ENCODE measurements around the gene LCMT2.
"Not testable (repeated sequence)": the region's sequence is repeated elsewhere in the genome, so short reads cannot be mapped to it uniquely, and the experiment has no call there.

Gene LCMT2

DNA sequence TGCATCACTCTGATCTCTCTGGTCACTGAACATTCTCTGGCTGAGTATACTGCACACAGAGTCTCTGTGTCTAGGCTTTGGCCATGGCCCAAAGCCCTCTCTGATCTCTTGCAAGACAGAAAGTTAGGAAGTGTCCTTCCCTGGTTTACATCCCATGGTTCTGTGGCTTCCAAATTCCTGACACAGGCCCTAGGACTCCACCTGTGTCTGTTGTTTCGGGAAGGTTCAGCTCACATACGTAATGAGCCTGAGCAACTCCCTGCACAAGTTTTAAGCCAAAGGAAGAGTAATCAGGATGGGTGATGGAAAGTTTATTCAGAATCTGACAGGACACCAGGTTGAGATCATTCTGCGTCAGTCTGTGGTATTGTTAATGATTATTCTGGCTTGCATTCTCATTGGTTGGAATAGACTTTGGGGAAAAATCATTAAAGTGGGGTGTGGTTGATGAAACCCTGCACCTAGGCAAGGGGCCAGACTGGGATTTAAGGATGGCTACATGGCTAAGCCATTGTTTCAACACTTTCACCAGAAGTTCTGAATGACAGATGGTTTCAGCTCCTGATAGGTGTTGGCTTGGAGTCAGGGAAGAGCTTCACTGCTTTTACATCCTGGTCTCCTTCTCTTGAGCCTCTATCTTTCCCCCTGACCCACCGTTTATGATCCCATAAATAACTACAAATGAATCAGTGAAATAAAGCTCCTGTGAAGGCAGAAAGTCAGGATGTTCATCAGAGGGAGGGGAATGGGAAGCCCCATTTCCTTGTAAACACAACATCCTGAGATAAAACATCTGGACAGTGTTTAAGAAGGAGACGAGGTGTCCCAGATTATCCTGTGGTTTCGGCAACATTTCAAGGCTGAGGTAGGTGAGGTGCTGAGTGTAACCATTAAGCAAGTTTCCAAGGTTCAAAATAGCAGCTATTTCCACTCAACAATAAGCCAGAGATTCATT is 14.1 kb downstream of the LCMT2 start:
- no peak for DNase-seq

- DNase-seq = no peak
Observed at GRCh38 chr15:43314171-43314570, 16.2 kb downstream of the LCMT2 start.

DNA sequence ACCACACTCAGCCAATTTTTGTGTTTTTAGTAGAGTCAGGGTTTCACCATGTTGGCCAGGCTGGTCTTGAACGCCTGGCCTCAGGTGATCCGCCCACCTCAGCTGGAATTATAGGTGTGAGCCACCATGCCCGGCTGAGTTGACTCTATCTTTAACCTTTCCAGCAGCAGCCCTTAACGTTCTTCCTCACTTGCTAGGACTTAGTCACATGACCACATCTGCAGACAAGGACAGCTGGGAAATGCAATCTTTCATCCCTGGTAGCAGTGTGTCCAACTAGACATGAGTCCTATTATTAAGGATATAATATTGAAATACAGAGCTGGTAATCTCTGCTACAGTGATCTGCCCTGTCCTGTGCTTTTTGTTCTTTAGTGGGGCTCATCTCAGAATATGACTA is 18.0 kb downstream of the LCMT2 start:
- DNase-seq = no peak

DNA sequence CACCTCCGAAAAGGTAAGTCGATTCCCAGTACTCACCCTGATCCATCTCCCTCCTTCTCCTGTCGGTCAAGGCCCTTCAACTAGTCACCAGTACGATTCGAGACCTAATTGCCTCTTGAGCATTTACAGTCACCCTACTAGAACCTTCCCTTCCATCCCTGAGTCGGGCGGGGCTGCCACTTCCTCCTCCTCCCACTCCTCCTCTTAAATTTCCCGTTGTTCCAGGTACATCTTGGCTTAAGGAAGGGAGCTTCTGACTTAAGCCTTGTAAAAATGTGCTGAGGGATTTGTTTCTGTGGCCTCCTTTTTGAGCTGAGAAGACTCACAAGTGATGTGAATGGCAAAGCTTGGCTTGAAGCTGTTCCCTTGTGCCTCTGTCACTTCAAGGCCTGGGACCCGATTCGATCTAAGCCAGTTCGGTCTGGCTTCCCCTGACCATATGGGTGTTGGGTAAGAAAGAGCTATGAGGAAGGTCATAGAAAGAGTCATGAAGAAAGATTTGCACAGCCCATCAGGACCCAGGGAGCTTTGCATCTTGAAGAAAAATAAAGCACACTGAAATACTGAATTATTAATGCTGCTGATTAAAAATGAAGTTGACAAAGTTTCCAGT is 28.1 kb downstream of the LCMT2 start, which contains the start of gene TGM7:
Gene TGM7 (minus strand): TSS at position 51 of the 613 bp plus-strand sequence.
- DNase-seq = no peak

GRCh38 chr15:43299884-43300283 is 30.5 kb downstream of the LCMT2 start:
- no peak for DNase-seq

GRCh38 chr15:43299411-43299810 is 31.0 kb downstream of the LCMT2 start:
- no peak for DNase-seq

DNA sequence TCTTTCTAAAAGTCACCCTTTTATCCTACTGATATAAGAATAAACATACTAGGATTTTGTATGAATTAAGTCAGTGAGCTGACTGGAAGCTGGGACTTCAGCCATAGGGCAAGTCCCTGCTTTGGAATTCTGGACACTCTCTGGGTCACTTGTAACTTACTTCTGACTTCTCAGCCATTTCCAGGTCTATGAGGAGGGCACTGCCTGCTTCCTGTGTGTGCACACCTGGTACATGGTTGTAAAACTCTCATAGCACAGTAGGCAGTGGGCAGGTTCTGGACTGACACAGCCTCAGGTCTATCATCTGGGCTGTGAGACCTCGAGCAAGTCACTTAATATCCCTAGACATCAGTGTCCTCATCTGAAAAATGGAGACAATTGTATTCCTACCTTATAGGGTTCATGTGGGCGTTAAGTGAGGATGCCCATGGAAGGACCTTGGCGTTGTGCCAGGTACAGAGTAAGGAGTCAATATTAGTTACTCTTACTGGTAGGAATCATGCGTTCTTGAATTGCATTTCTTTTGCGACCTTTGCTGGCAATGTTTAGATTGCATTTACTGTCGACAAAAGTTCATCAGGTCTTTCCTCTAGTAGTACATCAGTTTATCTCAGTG is 36.2 kb downstream of the LCMT2 start:
- DNase-seq = no peak

DNA sequence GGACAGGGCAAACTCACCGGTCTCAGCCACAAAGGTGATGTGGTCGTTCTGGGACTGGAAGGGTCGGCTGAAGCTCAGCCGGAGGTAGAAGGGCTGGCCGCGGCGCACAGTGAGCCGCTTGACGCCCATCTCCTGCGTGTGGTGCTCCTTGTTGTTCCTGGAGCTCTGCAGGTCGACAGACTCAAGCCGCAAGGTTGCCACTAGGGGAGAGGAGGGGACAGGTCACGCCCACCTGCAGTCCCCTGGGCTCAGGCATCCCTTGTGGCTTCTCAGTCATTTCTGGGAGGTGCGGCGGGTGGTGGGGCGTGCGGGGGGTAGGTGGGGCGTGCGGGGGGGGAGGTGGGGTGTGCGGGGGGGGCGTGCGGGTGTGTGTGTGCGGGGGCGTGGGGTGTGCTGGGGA is 36.9 kb downstream of the LCMT2 start:
- peak; percentile 23 for DNase-seq

DNA sequence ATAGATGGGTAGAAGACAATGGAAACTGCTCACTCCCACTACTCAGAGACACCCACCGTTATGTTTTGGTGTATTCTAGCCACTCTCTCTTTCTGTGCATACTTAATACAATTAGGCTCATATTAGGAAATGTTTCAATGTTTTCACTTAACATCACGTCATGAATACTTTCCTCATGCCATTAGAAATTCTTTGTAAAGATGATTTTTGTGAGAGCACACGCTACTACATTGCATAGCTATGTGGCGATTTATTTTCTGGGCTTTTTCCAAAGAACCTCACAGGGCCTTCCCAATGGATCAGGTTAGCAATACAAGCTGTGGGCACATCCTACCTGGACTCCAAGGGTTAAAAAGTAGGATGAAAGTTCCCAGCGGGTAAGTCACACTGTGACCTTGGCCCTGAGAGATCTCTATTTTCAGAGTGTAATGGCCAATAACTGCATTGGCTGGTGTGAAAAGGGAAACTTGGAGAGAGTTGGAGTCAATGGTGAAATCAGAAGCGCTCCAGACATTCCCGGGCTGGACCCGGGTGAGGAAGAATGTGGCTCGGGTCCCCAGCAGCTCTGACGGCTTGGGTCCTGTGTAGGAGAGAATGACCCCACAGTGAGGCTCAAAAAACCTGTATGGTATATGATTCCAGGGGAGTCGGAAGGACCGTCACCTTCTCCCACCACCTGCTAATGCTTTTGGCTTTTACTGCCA is 37.8 kb downstream of the LCMT2 start:
- no peak for DNase-seq

DNA sequence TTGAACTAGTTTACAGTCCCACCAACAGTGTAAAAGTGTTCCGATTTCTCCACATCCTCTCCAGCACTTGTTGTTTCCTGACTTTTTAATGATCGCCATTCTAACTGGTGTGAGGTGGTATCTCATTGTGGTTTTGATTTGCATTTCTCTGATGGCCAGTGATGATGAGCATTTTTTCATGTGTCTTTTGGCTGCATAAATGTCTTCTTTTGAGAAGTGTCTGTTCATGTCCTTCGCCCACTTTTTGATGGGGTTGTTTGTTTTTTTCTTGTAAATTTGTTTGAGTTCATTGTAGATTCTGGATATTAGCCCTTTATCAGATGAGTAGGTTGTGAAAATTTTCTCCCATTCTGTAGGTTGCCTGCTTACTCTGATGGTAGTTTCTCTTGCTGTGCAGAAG is 40.7 kb downstream of the LCMT2 start:
- not testable (repeated sequence) for DNase-seq

- no peak for DNase-seq
Observed at GRCh38 chr15:43287254-43287653, 43.1 kb downstream of the LCMT2 start.

DNA sequence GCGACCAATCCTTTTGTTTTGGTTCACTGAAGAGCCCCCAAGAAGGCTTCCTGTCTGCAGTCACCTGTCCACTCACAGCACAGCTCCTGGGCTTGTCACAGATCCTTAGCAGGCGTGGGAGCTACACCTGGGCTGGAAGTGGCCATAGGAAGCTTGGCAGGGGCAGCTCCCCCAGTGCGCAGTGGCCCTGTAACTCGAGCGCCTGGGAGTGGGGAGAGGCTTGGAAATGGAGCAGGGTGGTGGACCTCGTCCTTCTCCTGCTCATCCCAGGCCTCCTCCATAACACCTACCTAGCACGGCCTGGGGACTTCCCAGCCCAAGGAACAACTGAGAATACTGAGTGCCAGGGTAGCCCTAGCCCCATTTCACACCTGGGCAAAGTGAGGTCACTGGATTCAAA is 44.3 kb downstream of the LCMT2 start:
- no peak for DNase-seq

DNA sequence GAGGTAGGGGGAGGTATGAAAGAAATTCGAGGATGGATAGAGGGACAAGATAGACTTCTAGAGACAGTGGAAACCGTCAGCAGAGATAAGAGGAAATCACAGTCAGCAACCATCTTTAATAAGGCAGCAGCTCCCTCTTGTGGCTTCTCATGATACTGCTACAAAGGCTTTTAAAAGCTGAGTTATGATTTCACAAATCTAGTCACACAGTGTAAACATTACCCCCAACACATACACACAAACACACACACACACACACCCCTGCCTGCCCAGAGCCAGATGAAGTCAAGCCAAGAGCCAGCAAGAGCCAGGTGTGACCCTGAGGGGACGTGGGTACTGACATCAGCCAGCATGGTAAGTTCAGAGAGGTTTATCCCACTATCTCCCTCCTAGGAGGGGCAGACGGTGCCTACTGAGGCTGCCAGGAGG is 44.8 kb downstream of the LCMT2 start:
- DNase-seq = peak; percentile 39

DNA sequence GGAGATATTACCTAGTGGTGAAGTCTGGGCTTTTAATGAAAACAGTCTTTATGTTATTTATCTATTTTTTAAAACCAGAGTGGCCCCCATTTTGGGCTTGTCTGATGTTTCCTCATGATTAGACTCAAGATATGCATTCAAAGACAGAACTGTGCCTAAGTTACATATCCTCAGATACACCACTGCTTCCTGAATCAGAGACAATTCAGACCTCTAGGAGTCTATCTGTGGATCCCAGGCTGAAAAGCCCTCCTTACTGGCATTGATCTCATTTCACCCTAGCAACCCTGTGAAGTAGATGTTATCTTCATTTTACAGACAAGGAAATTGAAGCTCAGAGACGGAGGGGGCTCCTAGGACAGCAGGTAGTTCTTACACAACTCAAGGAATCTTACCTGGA is 46.8 kb downstream of the LCMT2 start:
- DNase-seq = no peak

- no peak for DNase-seq
Observed at GRCh38 chr15:43281926-43282602, 48.3 kb downstream of the LCMT2 start.

DNA sequence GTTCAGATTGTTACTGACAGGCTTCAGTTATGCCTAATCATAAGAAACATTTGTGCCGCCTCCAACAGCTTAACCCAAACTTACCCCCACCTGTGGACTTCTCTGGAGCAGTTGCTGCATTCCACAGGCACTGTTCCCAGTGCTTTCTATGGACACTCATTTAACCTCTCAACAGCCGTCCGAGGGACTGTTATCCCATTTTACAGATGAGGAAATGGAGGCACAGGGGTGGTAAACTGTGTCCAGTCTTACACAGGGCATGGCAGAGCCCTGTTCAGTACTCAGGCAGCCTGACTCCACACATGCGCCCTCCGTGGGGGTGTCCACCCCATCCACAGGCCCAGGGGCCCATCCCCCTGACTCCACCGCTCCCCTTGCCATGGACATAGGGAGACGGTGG is 49.4 kb downstream of the LCMT2 start:
- DNase-seq = no peak

DNA sequence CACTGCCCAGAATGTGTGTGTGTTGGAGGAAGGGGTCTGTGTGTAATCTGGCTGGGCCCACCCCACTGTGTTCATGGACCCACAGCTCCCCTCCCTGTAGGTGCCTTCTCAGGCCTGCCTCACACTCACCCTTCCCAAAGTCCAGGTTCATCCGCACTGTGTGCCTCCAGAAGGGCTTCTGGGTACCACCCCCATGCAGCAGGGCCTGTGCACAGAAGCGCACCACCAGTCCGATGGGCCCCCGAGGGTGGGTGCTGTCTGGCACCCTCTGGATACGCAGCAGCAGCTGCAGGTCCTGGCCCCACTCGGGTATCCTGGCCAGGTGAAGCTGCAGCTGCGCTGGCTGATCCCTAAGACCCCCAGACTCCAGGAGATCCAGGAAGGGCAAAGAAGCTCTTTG is 50.9 kb downstream of the LCMT2 start:
- DNase-seq = no peak

DNA sequence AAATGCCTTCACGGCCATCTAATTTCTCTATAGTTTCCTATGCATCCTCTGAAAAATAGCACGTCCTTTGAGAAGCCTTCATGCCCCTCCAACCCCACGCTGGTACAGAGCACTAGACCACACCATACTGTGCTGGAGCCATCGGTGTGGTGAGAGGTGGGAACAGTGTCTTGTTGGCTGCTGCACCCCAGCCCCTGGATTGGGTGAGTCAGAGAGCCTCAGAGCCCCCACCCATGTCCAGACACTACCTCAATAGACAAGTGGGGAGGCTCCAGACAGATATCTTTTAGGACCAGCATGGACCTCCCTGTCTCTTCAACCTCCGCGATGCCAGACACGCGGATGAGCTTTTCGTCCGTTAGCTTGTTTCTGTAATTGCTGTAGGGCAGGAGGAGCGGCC is 51.5 kb downstream of the LCMT2 start:
- DNase-seq = no peak

DNA sequence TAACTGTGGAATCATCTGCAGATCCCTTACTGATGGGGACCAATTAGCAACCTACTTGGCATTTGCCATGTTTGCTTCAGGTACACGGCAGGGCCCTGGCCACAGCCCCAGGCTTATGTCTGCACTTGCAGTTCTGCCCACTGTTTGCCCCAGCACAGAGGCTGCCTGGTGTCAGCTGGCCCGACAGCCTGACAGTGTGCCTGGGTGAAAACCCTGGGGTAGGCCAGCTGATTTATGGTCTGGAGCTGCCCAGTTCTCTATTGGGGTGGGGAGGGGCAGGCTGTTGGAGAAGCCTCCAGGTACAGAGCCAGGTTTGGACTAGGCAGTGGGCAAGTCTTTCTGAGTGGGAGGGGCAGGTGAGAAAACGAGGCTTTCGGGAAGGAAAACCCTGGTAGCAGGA is 52.5 kb downstream of the LCMT2 start:
- DNase-seq = no peak

DNA sequence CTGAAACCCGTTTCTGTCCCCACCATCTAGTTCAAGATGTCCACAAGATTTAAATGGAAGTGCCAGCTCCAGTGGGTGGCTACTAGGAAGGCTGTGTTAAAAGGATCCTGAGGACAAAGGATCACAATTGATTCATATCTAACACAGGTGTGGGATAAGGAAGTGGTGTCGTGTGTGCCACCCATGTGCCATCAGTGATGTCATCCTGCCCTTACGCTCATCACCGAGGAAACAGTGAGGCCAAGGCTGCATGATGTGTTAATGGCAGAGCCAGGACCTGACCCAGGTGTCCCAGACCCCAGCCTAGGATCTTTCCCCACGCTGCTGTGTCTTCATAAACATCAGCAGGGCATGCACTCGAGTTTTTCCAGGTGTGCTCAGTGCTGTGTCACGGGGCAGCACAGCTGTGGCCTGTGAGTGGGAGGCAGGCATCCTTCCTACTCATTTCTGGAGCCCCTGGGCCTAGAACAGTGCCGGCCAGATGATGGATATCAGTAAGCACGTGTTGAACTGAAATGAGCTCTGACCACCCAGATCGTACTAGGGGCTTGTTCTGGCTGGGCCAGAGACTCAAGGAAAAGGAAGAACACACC is 53.0 kb downstream of the LCMT2 start:
- no peak for DNase-seq

- DNase-seq = no peak
Observed at GRCh38 chr15:43276563-43277200, 53.7 kb downstream of the LCMT2 start.
